DMS153 treated with DMSO at 0.1 percent for 48 hours (cell line): Measurements from ENCODE around the gene TSPAN15.

Experiments used
- DNase-seq: peaks from one replicate; lab custom pipeline; 2025; ENCODE audit not compliant: unreplicated experiment; lab: John Stamatoyannopoulos, UW

TSPAN15 gene

GRCh38 chr10:69451209-69451783 lies at the start of gene TSPAN15:
Gene TSPAN15 (plus strand): TSS chr10:69451465. CDS start chr10:69451595, 130 bp downstream.
- peak; percentile 77 for DNase-seq

- DNase-seq: no peak
Measured at GRCh38 chr10:69402386-69402785, 48.9 kb upstream of the TSPAN15 start.

- no peak for DNase-seq
Measured at GRCh38 chr10:69403066-69403465, 48.2 kb upstream of the TSPAN15 start.

GRCh38 chr10:69403519-69403918 lies 47.7 kb upstream of the TSPAN15 start:
- no peak for DNase-seq

GRCh38 chr10:69404786-69405185 lies 46.5 kb upstream of the TSPAN15 start:
- DNase-seq: no peak

- no peak for DNase-seq
Measured at GRCh38 chr10:69405221-69405620, 46.0 kb upstream of the TSPAN15 start.

- DNase-seq: no peak
Measured at GRCh38 chr10:69406302-69406811, 44.9 kb upstream of the TSPAN15 start.

GRCh38 chr10:69406816-69407580 lies 44.3 kb upstream of the TSPAN15 start:
- DNase-seq: no peak

- no peak for DNase-seq
Measured at GRCh38 chr10:69407621-69408301, 43.5 kb upstream of the TSPAN15 start.

- DNase-seq: peak; percentile 88
Measured at GRCh38 chr10:69408318-69409175, 42.7 kb upstream of the TSPAN15 start.

- DNase-seq: peak; percentile 49
Measured at GRCh38 chr10:69409176-69409495, 42.1 kb upstream of the TSPAN15 start.

GRCh38 chr10:69409968-69410367 lies 41.3 kb upstream of the TSPAN15 start:
- no peak for DNase-seq

GRCh38 chr10:69410487-69410886 lies 40.8 kb upstream of the TSPAN15 start:
- DNase-seq: no peak

GRCh38 chr10:69411476-69411875 lies 39.8 kb upstream of the TSPAN15 start:
- no peak for DNase-seq

- no peak for DNase-seq
Measured at GRCh38 chr10:69412232-69412790, 39.0 kb upstream of the TSPAN15 start.

GRCh38 chr10:69413221-69413865 lies 37.9 kb upstream of the TSPAN15 start:
- no peak for DNase-seq

GRCh38 chr10:69414036-69415018 lies 36.9 kb upstream of the TSPAN15 start:
- no peak for DNase-seq

- DNase-seq: no peak
Measured at GRCh38 chr10:69415049-69415448, 36.2 kb upstream of the TSPAN15 start.

- no peak for DNase-seq
Measured at GRCh38 chr10:69415951-69416350, 35.3 kb upstream of the TSPAN15 start.
